ENCODE data around the gene PRSS3.
"Not testable (repeated sequence)": the region's sequence is repeated elsewhere in the genome, so short reads cannot be mapped to it uniquely, and the experiment has no call there.

DNA sequence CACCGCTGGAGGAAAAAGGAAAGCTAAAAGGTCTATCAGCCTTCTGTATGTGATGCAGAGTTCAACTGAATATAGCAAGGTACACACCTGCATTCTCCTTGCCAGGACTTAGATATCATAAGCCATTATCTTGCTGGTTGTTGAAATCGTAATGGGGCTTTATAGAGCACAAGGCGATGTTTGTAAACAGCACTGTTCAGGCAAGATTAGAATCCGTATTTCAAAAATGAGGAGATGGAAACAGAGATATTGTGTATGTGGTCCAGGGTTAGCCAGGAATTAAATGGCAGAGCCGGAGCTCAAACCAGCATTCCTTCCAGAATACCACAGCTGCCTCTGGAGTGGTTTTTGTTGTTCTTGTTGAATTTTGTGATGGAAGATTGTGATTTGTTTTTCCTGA lies 42.6 kb upstream of the PRSS3 start:
- TF ChIP-seq POLR2A (IDR thresholded peaks at IDR 0.05), result not testable (repeated sequence)
- TF ChIP-seq, protein P1, sequence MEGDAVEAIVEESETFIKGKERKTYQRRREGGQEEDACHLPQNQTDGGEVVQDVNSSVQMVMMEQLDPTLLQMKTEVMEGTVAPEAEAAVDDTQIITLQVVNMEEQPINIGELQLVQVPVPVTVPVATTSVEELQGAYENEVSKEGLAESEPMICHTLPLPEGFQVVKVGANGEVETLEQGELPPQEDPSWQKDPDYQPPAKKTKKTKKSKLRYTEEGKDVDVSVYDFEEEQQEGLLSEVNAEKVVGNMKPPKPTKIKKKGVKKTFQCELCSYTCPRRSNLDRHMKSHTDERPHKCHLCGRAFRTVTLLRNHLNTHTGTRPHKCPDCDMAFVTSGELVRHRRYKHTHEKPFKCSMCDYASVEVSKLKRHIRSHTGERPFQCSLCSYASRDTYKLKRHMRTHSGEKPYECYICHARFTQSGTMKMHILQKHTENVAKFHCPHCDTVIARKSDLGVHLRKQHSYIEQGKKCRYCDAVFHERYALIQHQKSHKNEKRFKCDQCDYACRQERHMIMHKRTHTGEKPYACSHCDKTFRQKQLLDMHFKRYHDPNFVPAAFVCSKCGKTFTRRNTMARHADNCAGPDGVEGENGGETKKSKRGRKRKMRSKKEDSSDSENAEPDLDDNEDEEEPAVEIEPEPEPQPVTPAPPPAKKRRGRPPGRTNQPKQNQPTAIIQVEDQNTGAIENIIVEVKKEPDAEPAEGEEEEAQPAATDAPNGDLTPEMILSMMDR (IDR thresholded peaks at IDR 0.05), result not testable (repeated sequence)
